HEK293T (cell line): ENCODE data around the gene CHIC2.

Source experiments
- CTCF ChIA-PET: fragments of 350-600 bp; formaldehyde crosslinking; extraction: SDS; loops from one replicate; lab custom pipeline; 2021; ENCODE audit warnings: antibody characterized with exemption, inconsistent platforms; lab: Yijun Ruan, JAX
- POLR2A ChIA-PET: fragments of 350-600 bp; formaldehyde crosslinking; extraction: SDS; loops from one replicate; lab custom pipeline; 2020; ENCODE audit warnings: antibody characterized with exemption, inconsistent platforms; lab: Yijun Ruan, JAX
- DNase-seq: peaks from one replicate; pipeline ENCODE4 v3.0.0; 2012; ENCODE audit warnings: mixed read lengths; ENCODE audit errors: extremely low spot score
- ARNT ChIP-seq: fragments of 450-650 bp; IDR thresholded peaks from 2 replicates; pipeline ENCODE4 v1.6.1; 2017; ENCODE audit warnings: mild to moderate bottlenecking
- BHLHE40 ChIP-seq: fragments of 450-650 bp; IDR thresholded peaks from 2 replicates; pipeline ENCODE4 v1.6.1; 2016; ENCODE audit warnings: mild to moderate bottlenecking, moderate library complexity, borderline replicate concordance
- CTBP1 ChIP-seq: fragments of 450-650 bp; IDR thresholded peaks from 2 replicates; pipeline ENCODE4 v1.6.1; 2016; ENCODE audit warnings: borderline replicate concordance
- ELF4 ChIP-seq: fragments of 450-650 bp; IDR thresholded peaks from 2 replicates; pipeline ENCODE4 v1.6.1; 2017; ENCODE audit warnings: antibody characterized with exemption
- FOXA1 ChIP-seq: fragments of 450-650 bp; IDR thresholded peaks from 2 replicates; pipeline ENCODE4 v1.6.1; 2016; ENCODE audit warnings: mild to moderate bottlenecking
- FOXK2 ChIP-seq: fragments of 450-650 bp; IDR thresholded peaks from 2 replicates; pipeline ENCODE4 v1.6.1; 2016; ENCODE audit warnings: mild to moderate bottlenecking
- FOXM1 ChIP-seq: fragments of 450-650 bp; IDR thresholded peaks from 2 replicates; pipeline ENCODE4 v1.6.1; 2017; ENCODE audit warnings: mild to moderate bottlenecking, borderline replicate concordance
- HDGF ChIP-seq: fragments of 450-650 bp; IDR thresholded peaks from 2 replicates; pipeline ENCODE4 v1.6.1; 2017; ENCODE audit warnings: antibody characterized with exemption, borderline replicate concordance
- L3MBTL2 ChIP-seq: fragments of 450-650 bp; conservative IDR thresholded peaks from 2 replicates; pipeline ENCODE4 v1.6.1; 2016; ENCODE audit warnings: mild to moderate bottlenecking
- LEF1 ChIP-seq: fragments of 450-650 bp; IDR thresholded peaks from 2 replicates; pipeline ENCODE4 v1.6.1; 2017; ENCODE audit warnings: mild to moderate bottlenecking, borderline replicate concordance
- NFRKB ChIP-seq: fragments of 450-650 bp; IDR thresholded peaks from 2 replicates; pipeline ENCODE4 v1.6.1; 2016; ENCODE audit warnings: mild to moderate bottlenecking, moderate library complexity
- PKNOX1 ChIP-seq: fragments of 450-650 bp; IDR thresholded peaks from 2 replicates; pipeline ENCODE4 v1.6.1; 2016
- SP1 ChIP-seq: fragments of 450-650 bp; IDR thresholded peaks from 2 replicates; pipeline ENCODE4 v1.6.1; 2017
- SUZ12 ChIP-seq: fragments of 450-650 bp; IDR thresholded peaks from 2 replicates; pipeline ENCODE4 v1.6.1; 2016; ENCODE audit warnings: mild to moderate bottlenecking
- TARDBP ChIP-seq: fragments of 450-650 bp; IDR thresholded peaks from 2 replicates; pipeline ENCODE4 v1.6.1; 2016
- ZNF384 ChIP-seq: fragments of 450-650 bp; IDR thresholded peaks from 2 replicates; pipeline ENCODE4 v1.6.1; 2016

CHIC2 gene

GRCh38 chr4:54089875-54090274 lies 25.5 kb upstream of the CHIC2 start:
- CTCF ChIA-PET: no interaction called here
- DNase-seq: no peak
- TF ChIP-seq SUZ12: no peak
- TF ChIP-seq FOXA1: no peak
- TF ChIP-seq SP1: no peak
- TF ChIP-seq ELF4: no peak
- no peak for TF ChIP-seq ZNF384
- no peak for TF ChIP-seq TARDBP
- no peak for TF ChIP-seq HDGF
- no peak for TF ChIP-seq LEF1
- TF ChIP-seq FOXK2: no peak
- no peak for TF ChIP-seq CTBP1
- no peak for TF ChIP-seq L3MBTL2
- no peak for TF ChIP-seq NFRKB
- no peak for TF ChIP-seq BHLHE40
- no peak for TF ChIP-seq PKNOX1
- POLR2A ChIA-PET: no interaction called here

- POLR2A ChIA-PET: no interaction called here
- TF ChIP-seq BHLHE40 (no peak), L3MBTL2 (no peak), ELF4 (no peak), SP1 (no peak), FOXA1 (no peak), ARNT (no peak), FOXM1 (no peak), HDGF (no peak), FOXK2 (no peak), CTBP1 (no peak), LEF1 (no peak), ZNF384 (no peak), SUZ12 (no peak), NFRKB (no peak), PKNOX1 (no peak), TARDBP (no peak)
- CTCF ChIA-PET: no interaction called here
- DNase-seq: no peak
Observed at GRCh38 chr4:54085284-54085683, 20.9 kb upstream of the CHIC2 start.

GRCh38 chr4:54082168-54082567 lies 17.8 kb upstream of the CHIC2 start:
- POLR2A ChIA-PET: no interaction called here
- no peak for DNase-seq
- TF ChIP-seq ELF4 (no peak), PKNOX1 (peak; percentile 37; the same call in 1 of the 2 replicates)
- CTCF ChIA-PET: no interaction called here

GRCh38 chr4:54077812-54078211 lies 13.4 kb upstream of the CHIC2 start:
- DNase-seq: no peak
- ChIA-PET POLR2A (no interaction called here), CTCF (no interaction called here)
- TF ChIP-seq SUZ12 (no peak), L3MBTL2 (no peak), ARNT (no peak), ZNF384 (no peak), LEF1 (no peak), CTBP1 (no peak), FOXM1 (no peak), SP1 (no peak), HDGF (no peak), TARDBP (no peak), PKNOX1 (no peak), FOXA1 (no peak), NFRKB (no peak), ELF4 (no peak), BHLHE40 (no peak), FOXK2 (no peak)

- ChIA-PET CTCF (interaction anchor here (0.7 kb wide), 1 partner anchor 362 kb away, joined by 3 read pairs; no protein-coding TSS in a partner anchor), POLR2A (no interaction called here)
- no peak for DNase-seq
- TF ChIP-seq FOXA1 (no peak), ARNT (no peak), ZNF384 (no peak), TARDBP (no peak), HDGF (no peak), NFRKB (no peak), ELF4 (no peak), L3MBTL2 (no peak), FOXK2 (no peak), SUZ12 (no peak), PKNOX1 (no peak)
Observed at GRCh38 chr4:54076673-54077072, 12.3 kb upstream of the CHIC2 start.

- ChIA-PET CTCF (no interaction called here), POLR2A (no interaction called here)
- TF ChIP-seq FOXK2 (no peak), PKNOX1 (no peak), FOXM1 (no peak), L3MBTL2 (no peak), SUZ12 (no peak), TARDBP (no peak), HDGF (no peak), ARNT (no peak), CTBP1 (no peak), LEF1 (no peak), ELF4 (no peak), ZNF384 (no peak), FOXA1 (no peak), SP1 (no peak), NFRKB (no peak), BHLHE40 (no peak)
- no peak for DNase-seq
Observed at GRCh38 chr4:54074381-54074780, 10.0 kb upstream of the CHIC2 start.
